ENCODE data around the gene RASAL3.

- TF ChIP-seq CTCF (IDR thresholded peaks at IDR 0.05): no peak
- TF ChIP-seq ZFX (IDR thresholded peaks at IDR 0.05; ENCODE audit: borderline replicate concordance): no peak
These were observed 23.0 kb downstream of the RASAL3 start for GRCh38 chr19:15441317-15441716.
